Left lung (tissue), 10 donors: ENCODE data around the gene ARHGAP15. TPM values are rescaled to one million over a fixed set of nuclear protein-coding genes. Genes with fewer than 3 reads are reported as not detected.

Source experiments
- ATAC-seq: fragments of 200-7000 bp; cut with Tn5 transposase; one replicate; pipeline ENCODE4 v1.9.1; 2020; ENCODE audit warnings: moderate library complexity
- DNase-seq, 4 donors: peaks; one replicate each; pipeline ENCODE4 v3.0.0-alpha.2; 2013 to 2020
- H3K27ac ChIP-seq, 2 donors: fragments of 200-600 bp; sonication (generic) in 1 of 2; one replicate each; pipeline versions ENCODE4 v1.5.0 to v1.8.0; 2020 to 2021
- H3K27me3 ChIP-seq, 2 donors: fragments of 200-600 bp; sonication (generic) in 1 of 2; one replicate each; pipeline versions ENCODE4 v1.5.0 to v1.8.0; 2020 to 2021
- H3K36me3 ChIP-seq, 2 donors: fragments of 200-600 bp; sonication (generic) in 1 of 2; one replicate each; pipeline versions ENCODE4 v1.5.0 to v1.8.0; 2020 to 2021
- H3K4me1 ChIP-seq, 2 donors: fragments of 200-600 bp; one replicate each; pipeline ENCODE4 v1.8.0; 2021
- H3K4me3 ChIP-seq, 2 donors: fragments of 200-600 bp; sonication (generic) in 1 of 2; one replicate each; pipeline versions ENCODE4 v1.5.0 to v1.8.0; 2020 to 2021; ENCODE audit warnings: mild to moderate bottlenecking in 1 of 2
- H3K9me3 ChIP-seq, 2 donors: fragments of 200-600 bp; sonication (generic) in 1 of 2; one replicate each; pipeline versions ENCODE4 v1.5.0 to v1.8.0; 2020 to 2021
- CTCF ChIP-seq, 2 donors: fragments of 200-600 bp; sonication (generic) in 1 of 2; IDR thresholded peaks; one replicate each; pipeline versions ENCODE4 v1.5.0 to v1.8.0; 2021; ENCODE audit warnings: antibody characterized with exemption in 2 of 2
- intact Hi-C, 2 donors: fragments of 100-400 bp; cut with DNase I; formaldehyde crosslinking; loops; one replicate each; pipeline versions ENCODE4 v1.11.2 to v1.14.2; 2022
- polyA plus RNA-seq, 6 donors: library from polyadenylated mRNA; unstranded; fragments of 120-200 nt; gene quantifications; one replicate each; pipeline ENCODE4 v1.2.1, GENCODE V29; 2013; ENCODE audit not compliant: insufficient read length in 6 of 6
- total RNA-seq, 2 donors: library from RNA; stranded (reverse); fragmentation: NEBNext Ultra II Directional; extraction: Animal tissue kit (Norgen Biotek cat#: 25700); gene quantifications; one replicate each; pipeline ENCODE4 v1.2.1, GENCODE V29; 2021
- donor health status: DM: no; HTN: yes; CAD: no.
- donor health status: DM: no; HTN: no; CAD: no.

The ARHGAP15 gene
- total and polyA plus RNA-seq, 8 donors = 16.8 to 48.3 (median 30.2) TPM

- Histone ChIP-seq H3K27me3 (no peaks in the 10 kb centered on the region), H3K4me1 (no peaks in the 10 kb centered on the region), H3K36me3 (no peaks in the 10 kb centered on the region), H3K9me3 (no peaks in the 10 kb centered on the region), H3K27ac (no peak overlapping the region), H3K4me3 (no peak overlapping the region)
- no peak for TF ChIP-seq CTCF (IDR thresholded peaks at IDR 0.05)
- no peak for ATAC-seq
- no peak for DNase-seq
- intact Hi-C loops = no loop called here
Measured at GRCh38 chr2:143674051-143674450, 544.8 kb downstream of the ARHGAP15 start.

- no peak for ATAC-seq
- intact Hi-C loops = no loop called here
Measured at GRCh38 chr2:143675021-143675420, 545.8 kb downstream of the ARHGAP15 start.

GRCh38 chr2:143679617-143680016 is 550.4 kb downstream of the ARHGAP15 start:
- Histone ChIP-seq H3K9me3 (no peaks in the 10 kb centered on the region), H3K36me3 (no peaks in the 10 kb centered on the region), H3K4me1 (no peaks in the 10 kb centered on the region), H3K4me3 (no peak overlapping the region), H3K27ac (no peak overlapping the region), H3K27me3 (no peaks in the 10 kb centered on the region)
- no peak for TF ChIP-seq CTCF (IDR thresholded peaks at IDR 0.05)
- intact Hi-C loops = no loop called here
- no peak for ATAC-seq
- no peak for DNase-seq

More at GRCh38 chr2:143675021-143675420, 545.8 kb downstream of the ARHGAP15 start:
- Histone ChIP-seq H3K9me3 (no peaks in the 10 kb centered on the region), H3K36me3 (no peaks in the 10 kb centered on the region), H3K27me3 (no peaks in the 10 kb centered on the region), H3K4me3 (no peak overlapping the region), H3K4me1 (no peaks in the 10 kb centered on the region), H3K27ac (no peak overlapping the region)
- DNase-seq = no peak
- no peak for TF ChIP-seq CTCF (IDR thresholded peaks at IDR 0.05)

GRCh38 chr2:143680885-143681405 is 551.7 kb downstream of the ARHGAP15 start:
- intact Hi-C loops = no loop called here
- ATAC-seq (no peak), DNase-seq (no peak)
- Histone ChIP-seq H3K27me3 (no peaks in the 10 kb centered on the region), H3K27ac (no peak overlapping the region), H3K9me3 (no peaks in the 10 kb centered on the region), H3K4me1 (no peaks in the 10 kb centered on the region), H3K4me3 (no peak overlapping the region), H3K36me3 (no peaks in the 10 kb centered on the region)
- no peak for TF ChIP-seq CTCF (IDR thresholded peaks at IDR 0.05)

- Histone ChIP-seq H3K27me3 (no peaks in the 10 kb centered on the region), H3K27ac (no peak overlapping the region), H3K36me3 (no peaks in the 10 kb centered on the region), H3K9me3 (no peaks in the 10 kb centered on the region), H3K4me1 (no peaks in the 10 kb centered on the region), H3K4me3 (no peak overlapping the region)
- intact Hi-C loops = no loop called here
- ATAC-seq (no peak), DNase-seq (no peak)
- TF ChIP-seq CTCF (IDR thresholded peaks at IDR 0.05) = no peak
Measured at GRCh38 chr2:143682436-143683055, 553.3 kb downstream of the ARHGAP15 start.
